Mesendoderm (in vitro differentiated cells): ENCODE measurements around the gene CD86.
"Not testable (repeated sequence)": the region's sequence is repeated elsewhere in the genome, so short reads cannot be mapped to it uniquely, and the experiment has no call there.

Source experiments
- DNase-seq: peaks from one replicate; pipeline ENCODE4 v3.0.0; 2013
- H2AK5ac ChIP-seq: 2 replicates; pipeline ENCODE4 v1.6.1; 2013; ENCODE audit warnings: low read length, inconsistent platforms
- H2BK120ac ChIP-seq: 2 replicates; pipeline ENCODE4 v1.6.1; 2013; ENCODE audit warnings: low read depth, mild to moderate bottlenecking, low read length, moderate library complexity, mixed read lengths
- H2BK15ac ChIP-seq: replicated peaks from 2 replicates; pipeline ENCODE4 v1.6.1; 2013; ENCODE audit warnings: low read depth, mild to moderate bottlenecking, moderate library complexity
- H2BK5ac ChIP-seq: 2 replicates; pipeline ENCODE4 v1.6.1; 2013; ENCODE audit warnings: low read length, inconsistent platforms
- H3K18ac ChIP-seq: 2 replicates; pipeline ENCODE4 v1.6.1; 2013; ENCODE audit warnings: mild to moderate bottlenecking, low read length, mixed read lengths
- H3K23ac ChIP-seq: one replicate; pipeline ENCODE4 v1.6.1; 2013; ENCODE audit warnings: low read length
- H3K27ac ChIP-seq: 2 replicates; pipeline ENCODE4 v1.5.1; 2013; ENCODE audit warnings: low read depth, mild to moderate bottlenecking, inconsistent platforms, low read length, moderate library complexity
- H3K27me3 ChIP-seq: 2 replicates; pipeline ENCODE4 v1.6.1; 2013; ENCODE audit warnings: low read length, control low read depth, mild to moderate bottlenecking, inconsistent platforms; ENCODE audit not compliant: insufficient read depth, poor library complexity
- H3K36me3 ChIP-seq: 2 replicates; pipeline ENCODE4 v1.6.1; 2013; ENCODE audit warnings: low read length, inconsistent platforms; ENCODE audit not compliant: control insufficient read depth, insufficient read depth
- H3K4ac ChIP-seq: one replicate; pipeline ENCODE4 v1.6.1; 2013; ENCODE audit warnings: low read depth, mild to moderate bottlenecking, low read length, moderate library complexity
- H3K4me1 ChIP-seq: 2 replicates; pipeline ENCODE4 v1.6.1; 2013; ENCODE audit warnings: low read depth, low read length, inconsistent platforms; ENCODE audit not compliant: control insufficient read depth
- H3K4me2 ChIP-seq: 2 replicates; pipeline ENCODE4 v1.6.1; 2013; ENCODE audit warnings: low read length
- H3K4me3 ChIP-seq: 2 replicates; pipeline ENCODE4 v1.5.1; 2013; ENCODE audit warnings: mild to moderate bottlenecking, low read length
- H3K56ac ChIP-seq: one replicate; pipeline ENCODE4 v1.6.1; 2013; ENCODE audit warnings: low read length
- H3K79me1 ChIP-seq: 2 replicates; pipeline ENCODE4 v1.6.1; 2013; ENCODE audit warnings: low read length, inconsistent platforms
- H3K79me2 ChIP-seq: 2 replicates; pipeline ENCODE4 v1.6.1; 2013; ENCODE audit warnings: mild to moderate bottlenecking, low read length; ENCODE audit not compliant: control insufficient read depth, insufficient read depth
- H3K9ac ChIP-seq: 2 replicates; pipeline ENCODE4 v1.6.1; 2013; ENCODE audit warnings: low read length, inconsistent platforms
- H4K5ac ChIP-seq: one replicate; pipeline ENCODE4 v1.6.1; 2013; ENCODE audit warnings: low read length
- H4K8ac ChIP-seq: one replicate; pipeline ENCODE4 v1.6.1; 2013; ENCODE audit warnings: low read depth, mild to moderate bottlenecking, control low read depth, low read length, moderate library complexity
- WGBS: extraction: QIAGEN DNeasy Blood & Tissue Kit; methylation state at CpG from one replicate; pipeline ENCODE4 v1.1.7; 2013; ENCODE audit warnings: low lambda C conversion rate, missing lambda C conversion rate; ENCODE audit not compliant: insufficient coverage; ENCODE audit errors: extremely low coverage; 5-methylcytosine and 5-hydroxymethylcytosine counted together

CD86 gene

GRCh38 chr3:122151480-122151879, 96.3 kb downstream of the CD86 start:
- Histone ChIP-seq H3K4ac (no peak overlapping the region), H3K9ac (no peak overlapping the region), H2BK5ac (no peak overlapping the region), H4K8ac (no peak overlapping the region), H3K18ac (no peak overlapping the region), H3K27ac (no peak overlapping the region), H3K36me3 (no peaks in the 10 kb centered on the region), H2BK15ac (no peak overlapping the region), H3K4me2 (no peak overlapping the region), H3K4me1 (no peaks in the 10 kb centered on the region), H3K79me1 (no peaks in the 10 kb centered on the region), H2AK5ac (no peak overlapping the region), H3K4me3 (no peak overlapping the region), H3K79me2 (no peaks in the 10 kb centered on the region), H3K23ac (no peak overlapping the region), H4K5ac (no peak overlapping the region), H3K56ac (no peak overlapping the region), H3K27me3 (no peaks in the 10 kb centered on the region), H2BK120ac (no peak overlapping the region)
- WGBS = no CpG with 5 or more reads among the region's 2 CpGs
- no peak for DNase-seq

DNA sequence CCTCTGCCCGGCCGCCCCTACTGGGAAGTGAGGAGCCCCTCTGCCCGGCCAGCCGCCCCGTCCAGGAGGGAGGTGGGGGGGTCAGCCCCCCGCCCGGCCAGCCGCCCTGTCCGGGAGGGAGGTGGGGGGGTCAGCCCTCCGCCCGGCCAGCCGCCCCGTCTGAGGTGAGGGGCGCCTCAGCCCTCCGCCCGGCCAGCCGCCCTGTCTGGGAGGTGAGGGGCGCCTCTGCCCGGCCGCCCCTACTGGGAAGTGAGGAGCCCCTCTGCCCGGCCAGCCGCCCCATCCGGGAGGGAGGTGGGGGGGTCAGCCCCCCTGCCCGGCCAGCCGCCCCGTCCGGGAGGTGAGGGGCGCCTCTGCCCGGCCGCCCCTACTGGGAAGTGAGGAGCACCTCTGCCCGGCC, 109.8 kb downstream of the CD86 start:
- not testable (repeated sequence) for H3K56ac ChIP-seq, H3K9ac ChIP-seq, H2BK120ac ChIP-seq, H2AK5ac ChIP-seq, H3K4me2 ChIP-seq, H3K27me3 ChIP-seq, H3K18ac ChIP-seq, DNase-seq, H4K8ac ChIP-seq, H3K4ac ChIP-seq, H3K79me1 ChIP-seq, H3K36me3 ChIP-seq, H4K5ac ChIP-seq, H3K4me3 ChIP-seq, H3K4me1 ChIP-seq, H3K23ac ChIP-seq, H2BK15ac ChIP-seq, H2BK5ac ChIP-seq, H3K79me2 ChIP-seq, H3K27ac ChIP-seq
- no CpG with 5 or more reads among the region's 31 CpGs for whole genome bisulfite sequencing

DNA sequence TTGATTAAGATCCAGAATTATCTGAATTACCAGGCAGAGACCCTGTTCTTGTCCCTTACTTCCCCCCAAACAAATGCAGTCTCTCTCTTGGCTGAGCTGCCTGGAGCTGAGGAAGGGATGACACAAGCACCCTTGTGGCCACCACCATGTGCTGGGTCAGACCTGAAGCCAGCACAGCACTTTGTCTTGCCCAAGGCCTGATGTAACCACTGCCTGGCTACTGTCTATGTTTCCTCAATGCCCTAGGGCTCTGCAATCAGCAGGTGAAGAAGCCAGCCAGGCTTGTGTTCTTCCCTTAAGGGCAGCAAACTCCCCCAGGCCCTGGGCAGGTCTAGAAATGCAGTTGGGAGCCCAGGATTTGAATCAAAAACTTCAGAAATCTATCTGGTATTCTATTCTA, 112.5 kb downstream of the CD86 start:
- DNase-seq = no peak
- no peak overlapping the region for H2AK5ac ChIP-seq
- H3K27ac ChIP-seq = no peak overlapping the region
- H3K27me3 ChIP-seq = no peaks in the 10 kb centered on the region
- H3K18ac ChIP-seq = no peak overlapping the region
- no peak overlapping the region for H3K23ac ChIP-seq
- no peak overlapping the region for H2BK5ac ChIP-seq
- H2BK120ac ChIP-seq = no peak overlapping the region
- H2BK15ac ChIP-seq = no peak overlapping the region
- H3K4me1 ChIP-seq = no peaks in the 10 kb centered on the region
- H3K9ac ChIP-seq = no peak overlapping the region
- no peaks in the 10 kb centered on the region for H3K79me1 ChIP-seq
- no peaks in the 10 kb centered on the region for H3K79me2 ChIP-seq
- H3K4ac ChIP-seq = no peak overlapping the region
- H3K4me2 ChIP-seq = no peak overlapping the region
- no peak overlapping the region for H3K4me3 ChIP-seq
- H3K56ac ChIP-seq = no peak overlapping the region
- no peak overlapping the region for H4K5ac ChIP-seq
- H3K36me3 ChIP-seq = no peaks in the 10 kb centered on the region
- H4K8ac ChIP-seq = no peak overlapping the region

DNA sequence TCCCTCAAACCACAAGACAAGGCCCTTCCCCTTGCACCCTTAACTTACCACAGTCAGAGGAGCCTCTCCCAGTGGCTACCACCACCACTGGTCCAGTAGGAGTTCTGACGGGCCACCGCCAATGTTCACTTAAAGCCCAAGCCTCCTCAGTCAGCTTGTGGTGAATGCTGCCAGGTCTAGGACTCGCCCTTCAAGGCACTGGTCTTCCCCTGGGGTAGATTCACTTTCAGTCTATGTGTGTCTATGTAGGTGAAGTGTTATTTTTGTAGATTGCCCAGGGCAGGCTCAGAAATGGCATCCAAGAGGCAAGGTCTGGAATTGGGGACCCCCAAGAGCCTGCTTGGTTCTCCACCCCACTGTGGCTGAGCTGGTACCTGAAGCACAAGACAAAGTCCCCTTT, 112.9 kb downstream of the CD86 start:
- no peak overlapping the region for H2BK5ac ChIP-seq
- H2BK120ac ChIP-seq = no peak overlapping the region
- H3K79me1 ChIP-seq = no peaks in the 10 kb centered on the region
- no peaks in the 10 kb centered on the region for H3K4me1 ChIP-seq
- H4K8ac ChIP-seq = no peak overlapping the region
- no peak overlapping the region for H3K9ac ChIP-seq
- H3K4ac ChIP-seq = no peak overlapping the region
- H3K4me2 ChIP-seq = no peak overlapping the region
- no peak overlapping the region for H3K56ac ChIP-seq
- no peaks in the 10 kb centered on the region for H3K36me3 ChIP-seq
- H3K18ac ChIP-seq = no peak overlapping the region
- WGBS = no CpG with 5 or more reads among the region's 3 CpGs
- H3K27ac ChIP-seq = no peak overlapping the region
- H3K4me3 ChIP-seq = no peak overlapping the region
- H2AK5ac ChIP-seq = no peak overlapping the region
- H3K23ac ChIP-seq = no peak overlapping the region
- DNase-seq = no peak
- H4K5ac ChIP-seq = no peak overlapping the region
- no peaks in the 10 kb centered on the region for H3K79me2 ChIP-seq
- H2BK15ac ChIP-seq = no peak overlapping the region
- no peaks in the 10 kb centered on the region for H3K27me3 ChIP-seq

DNA sequence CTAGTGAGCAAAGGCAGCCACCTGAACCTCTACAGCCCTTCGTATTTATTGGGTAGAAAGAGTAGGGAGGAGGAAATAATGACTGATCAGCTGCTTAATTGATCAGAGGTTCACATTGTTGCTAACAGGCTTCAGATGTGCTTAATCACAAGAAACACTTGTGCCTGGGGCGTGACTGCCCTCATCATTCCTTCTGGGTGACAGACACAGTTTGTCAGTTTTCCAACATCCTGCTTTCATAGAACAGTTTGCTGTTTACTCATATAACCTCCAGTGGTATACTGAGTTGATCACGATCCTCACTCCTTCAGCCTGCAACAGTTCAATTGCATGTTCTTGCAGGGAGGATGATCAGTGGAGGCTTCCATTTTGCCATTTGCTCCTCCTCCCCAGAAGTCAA, 114.7 kb downstream of the CD86 start:
- H3K18ac ChIP-seq = no peak overlapping the region

More for the DNA sequence above, 114.7 kb downstream of the CD86 start:
- Histone ChIP-seq H4K8ac (no peak overlapping the region), H3K4ac (no peak overlapping the region), H3K4me1 (no peaks in the 10 kb centered on the region), H3K4me2 (no peak overlapping the region), H4K5ac (no peak overlapping the region), H2AK5ac (no peak overlapping the region), H3K4me3 (no peak overlapping the region), H2BK15ac (no peak overlapping the region), H2BK5ac (no peak overlapping the region), H3K27me3 (no peaks in the 10 kb centered on the region), H3K36me3 (no peaks in the 10 kb centered on the region), H3K56ac (no peak overlapping the region), H3K23ac (no peak overlapping the region), H3K27ac (no peak overlapping the region), H3K79me1 (no peaks in the 10 kb centered on the region), H2BK120ac (no peak overlapping the region), H3K9ac (no peak overlapping the region), H3K79me2 (no peaks in the 10 kb centered on the region)
- DNase-seq = no peak
- no CpG with 5 or more reads among the region's 3 CpGs for WGBS
